ENCODE results near the gene GNA15.
A peak's percentile ranks its signal among the peaks of the same experiment; 100 is the strongest.

The GNA15 gene

DNA sequence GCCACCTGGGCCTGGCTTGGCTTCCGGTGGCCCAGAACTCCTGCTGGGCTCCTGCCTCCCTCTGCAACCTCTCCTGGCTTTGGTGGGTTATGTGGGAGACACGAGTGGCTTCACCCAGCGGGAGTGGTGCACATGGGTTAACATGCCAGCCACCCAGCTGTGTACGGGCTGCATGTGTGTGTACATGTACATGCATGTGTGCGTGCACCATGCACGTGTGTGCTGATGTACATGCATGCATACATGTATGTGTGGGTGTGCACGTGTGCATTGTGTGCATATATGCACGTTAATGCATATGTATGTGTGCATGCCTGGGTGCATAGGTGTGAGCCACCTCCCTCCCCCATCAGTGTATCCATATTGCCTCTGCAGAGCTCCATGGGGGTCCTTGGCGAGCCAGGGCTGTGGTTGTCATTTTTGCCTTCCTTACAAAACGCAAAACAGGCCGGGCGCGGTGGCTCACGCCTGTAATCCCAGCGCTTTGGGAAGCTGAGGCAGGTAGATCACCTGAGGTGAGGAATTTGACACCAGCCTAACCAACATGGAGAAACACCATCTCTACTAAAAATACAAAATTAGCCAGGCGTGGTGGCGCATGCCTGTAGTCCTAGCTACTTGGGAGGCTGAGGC, 29.2 kb upstream of the GNA15 start:
- DNase-seq (ENCODE audit: low read depth): no peak

DNA sequence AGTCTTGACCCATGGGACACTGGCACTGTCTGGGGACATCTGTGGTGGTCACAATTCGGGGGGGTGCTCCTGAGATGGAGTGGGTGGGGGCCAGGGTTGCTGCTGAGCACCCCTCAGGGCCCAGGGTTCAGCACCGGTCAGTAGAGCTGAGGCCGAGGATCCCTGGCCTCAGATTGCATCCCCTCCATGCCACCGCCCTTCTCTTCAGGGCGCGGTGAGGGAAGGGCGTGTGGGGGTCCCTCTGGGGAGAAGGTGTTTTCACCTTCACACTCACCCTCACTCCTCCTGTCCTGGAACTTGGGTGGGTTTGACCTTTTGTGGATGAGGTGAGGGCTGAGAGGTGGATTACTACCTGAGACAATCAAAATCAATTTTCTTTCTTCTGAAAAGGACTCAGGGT, 28.2 kb upstream of the GNA15 start:
- no peak for DNase-seq (ENCODE audit: low read depth)

DNA sequence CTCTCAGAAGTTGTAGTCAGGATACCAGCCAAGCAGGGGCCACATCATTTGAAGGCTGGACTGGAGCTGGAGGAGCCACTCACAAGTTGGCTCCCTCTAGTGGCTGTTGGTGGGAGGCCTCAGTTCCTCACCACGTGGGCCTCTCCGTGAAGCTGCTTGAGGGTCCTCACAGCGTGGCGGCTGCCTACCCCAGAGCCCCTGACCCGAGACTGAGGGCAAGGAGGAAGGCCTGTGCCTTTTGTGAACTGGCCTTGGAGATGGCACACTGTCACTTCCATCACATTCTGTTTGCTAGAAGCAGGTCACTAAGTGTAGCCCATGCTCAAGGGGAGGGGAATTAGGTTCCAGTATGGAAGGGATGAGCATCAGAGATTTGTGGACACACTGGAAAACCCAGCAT, 27.1 kb upstream of the GNA15 start:
- DNase-seq (ENCODE audit: low read depth): peak; percentile 57

DNA sequence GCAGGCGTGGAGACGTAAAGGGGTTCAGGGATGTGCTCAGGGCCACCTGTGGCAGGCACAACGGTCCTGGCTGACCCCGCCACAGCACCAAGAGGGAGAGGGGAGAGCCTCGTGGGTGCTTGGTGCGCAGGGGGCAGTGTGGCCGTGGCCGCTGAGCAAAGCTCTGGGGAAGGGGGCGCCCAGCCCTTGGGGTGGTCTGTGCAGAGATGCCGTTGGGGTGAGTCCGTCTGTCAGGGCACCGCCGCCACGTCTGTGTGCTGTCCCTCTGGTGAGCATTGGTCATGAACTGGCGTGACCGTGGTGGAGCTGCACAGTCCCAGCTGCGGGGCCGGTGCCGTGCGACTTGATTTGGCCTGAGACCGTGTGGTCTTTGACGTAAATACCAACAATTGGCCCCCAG, 26.3 kb upstream of the GNA15 start:
- no peak for DNase-seq (ENCODE audit: low read depth)

GRCh38 chr19:3110126-3110825, 25.6 kb upstream of the GNA15 start:
- DNase-seq (ENCODE audit: low read depth): no peak

- DNase-seq (ENCODE audit: low read depth): no peak
Observed at GRCh38 chr19:3111586-3112247, 24.1 kb upstream of the GNA15 start.

DNA sequence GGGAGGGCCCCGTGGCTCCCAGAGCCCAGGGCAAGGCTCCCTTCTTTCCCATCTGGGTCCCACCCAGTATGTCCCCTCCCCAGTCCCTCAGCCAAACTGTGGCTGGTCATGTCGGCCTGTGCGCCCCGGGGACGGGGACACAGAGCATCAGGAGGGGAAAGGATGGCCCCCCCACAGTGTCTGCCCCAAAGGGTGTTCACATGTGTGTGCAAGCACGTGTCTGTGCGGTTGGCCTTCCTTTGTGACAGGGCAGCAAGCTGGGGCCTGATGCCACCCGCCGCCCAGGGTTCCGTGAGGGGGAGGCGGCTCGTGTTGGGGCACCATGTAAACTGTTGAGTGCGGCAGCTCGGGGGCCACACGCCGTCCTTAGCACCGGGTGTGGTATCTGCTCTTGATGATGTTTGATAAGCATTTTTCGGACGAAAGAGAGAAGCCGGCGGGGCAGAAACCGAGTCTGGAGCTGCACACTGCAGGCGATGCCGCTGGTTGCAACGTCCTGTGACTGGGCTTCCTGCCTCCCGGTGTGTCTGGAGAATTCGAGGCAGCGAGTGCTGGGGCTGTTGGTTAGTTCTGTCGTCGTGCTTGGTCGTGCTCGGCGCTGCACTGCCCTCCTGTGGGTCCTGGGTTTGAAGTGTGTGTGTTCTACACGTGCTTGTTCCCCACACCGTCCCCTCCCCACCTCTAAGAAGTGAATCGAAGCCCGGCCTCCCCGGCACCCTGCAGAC, 23.3 kb upstream of the GNA15 start:
- no peak for DNase-seq (ENCODE audit: low read depth)

- no peak for DNase-seq (ENCODE audit: low read depth)
Observed at GRCh38 chr19:3113100-3114017, 22.5 kb upstream of the GNA15 start.

- DNase-seq (ENCODE audit: low read depth): no peak
Observed at GRCh38 chr19:3114018-3114726, 21.7 kb upstream of the GNA15 start.

DNA sequence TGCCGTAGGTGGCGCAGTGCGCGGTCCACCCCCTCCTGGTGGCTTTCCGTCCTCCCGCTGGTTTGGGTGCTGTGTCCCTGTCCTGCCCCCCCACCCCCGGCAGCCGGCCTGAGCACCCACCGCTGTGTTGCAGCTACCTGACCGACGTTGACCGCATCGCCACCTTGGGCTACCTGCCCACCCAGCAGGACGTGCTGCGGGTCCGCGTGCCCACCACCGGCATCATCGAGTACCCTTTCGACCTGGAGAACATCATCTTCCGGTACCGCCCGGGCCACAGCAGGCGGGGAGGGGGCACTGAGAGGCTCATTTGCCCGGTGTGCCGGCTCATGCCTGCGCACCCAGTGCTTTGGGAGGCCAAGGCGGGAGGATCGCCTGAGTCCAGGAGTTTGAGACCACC, 21.0 kb upstream of the GNA15 start:
- DNase-seq (ENCODE audit: low read depth): no peak

DNA sequence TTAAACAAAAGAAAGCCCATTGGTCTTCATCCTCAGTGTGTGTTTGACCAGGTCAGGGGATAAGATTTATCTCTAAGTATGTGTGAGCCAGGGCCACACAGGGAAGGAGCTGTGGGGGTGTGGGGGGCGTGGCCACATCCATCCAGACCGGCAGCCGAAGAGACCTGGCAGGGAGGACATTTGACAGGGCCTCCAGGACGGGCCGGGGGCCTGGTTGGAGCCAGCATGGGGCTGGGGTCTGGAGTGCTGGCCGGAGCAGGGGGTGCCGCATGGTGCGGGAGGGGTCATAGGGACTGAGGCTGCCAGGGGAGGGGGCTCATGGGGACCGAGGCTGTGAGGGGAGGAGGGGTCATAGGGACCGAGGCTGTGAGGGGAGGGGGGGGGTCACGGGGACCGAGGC, 20.4 kb upstream of the GNA15 start:
- DNase-seq (ENCODE audit: low read depth): no peak

DNA sequence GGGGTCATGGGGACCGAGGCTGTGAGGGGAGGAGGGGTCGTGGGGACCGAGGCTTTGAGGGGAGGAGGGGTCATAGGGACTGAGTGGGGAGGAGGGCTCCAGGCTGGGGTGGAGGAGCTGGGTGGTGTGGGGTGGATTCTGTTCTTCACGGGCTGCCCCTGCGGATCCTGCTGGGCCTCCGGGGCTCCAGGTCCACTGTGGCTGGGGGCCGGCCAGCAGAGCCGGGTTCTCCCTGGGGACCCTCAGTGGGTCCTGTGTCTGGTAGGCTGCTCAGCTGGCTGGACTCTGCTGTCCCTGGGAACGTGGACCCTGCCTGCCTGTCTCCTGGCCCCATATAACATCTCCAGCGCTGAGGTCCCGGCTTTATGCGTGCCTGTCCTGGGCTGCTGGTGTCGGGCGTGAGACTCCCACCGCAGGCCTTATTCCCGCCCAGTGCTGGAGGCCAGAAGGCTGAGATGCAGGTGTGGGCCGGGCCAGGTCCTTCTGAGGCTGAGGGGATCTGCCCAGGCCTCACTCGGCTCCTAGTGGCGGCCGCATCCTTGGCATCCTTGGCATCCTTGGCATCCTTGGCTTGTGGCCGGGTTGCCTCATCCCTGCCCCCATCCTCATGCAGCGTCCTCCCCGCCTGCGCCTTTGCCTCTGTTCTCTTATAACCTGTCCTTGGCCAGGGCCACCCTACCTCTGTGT, 19.8 kb upstream of the GNA15 start:
- DNase-seq (ENCODE audit: low read depth): no peak

- no peak for DNase-seq (ENCODE audit: low read depth)
Observed at GRCh38 chr19:3116621-3117020, 19.2 kb upstream of the GNA15 start.

DNA sequence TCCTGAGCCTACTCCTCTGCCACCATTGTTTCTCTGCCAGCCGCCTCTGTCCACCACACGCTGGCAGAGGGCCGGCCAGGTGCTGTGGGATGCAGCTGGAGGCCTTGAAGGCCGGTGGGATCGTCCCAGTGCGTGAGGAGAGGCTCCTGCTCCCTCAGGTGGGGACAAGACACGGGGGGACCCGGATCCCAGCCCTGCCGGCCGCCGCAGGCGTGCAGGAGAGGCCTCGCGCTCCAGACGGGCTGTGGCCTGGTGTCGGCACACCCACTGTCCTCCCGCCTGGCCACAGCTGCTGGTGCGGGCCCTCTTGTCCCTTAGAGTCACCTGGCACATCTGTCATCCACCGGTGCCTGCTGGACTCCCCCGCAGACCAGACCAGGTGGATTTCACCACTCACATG, 18.1 kb upstream of the GNA15 start:
- no peak for DNase-seq (ENCODE audit: low read depth)

GRCh38 chr19:3118232-3119070, 17.4 kb upstream of the GNA15 start:
- DNase-seq (ENCODE audit: low read depth): no peak

- no peak for DNase-seq (ENCODE audit: low read depth)
Observed at GRCh38 chr19:3119071-3119595, 16.7 kb upstream of the GNA15 start.

- DNase-seq (ENCODE audit: low read depth): no peak
Observed at GRCh38 chr19:3119693-3120380, 16.0 kb upstream of the GNA15 start.

GRCh38 chr19:3120611-3121276, 15.1 kb upstream of the GNA15 start:
- DNase-seq (ENCODE audit: low read depth): no peak

Data from T follicular helper cell (primary cell).